Fibroblast of lung (primary cell): ENCODE data around the gene MAPT. TPM values are rescaled to one million over a fixed set of nuclear protein-coding genes. Genes with fewer than 3 reads are reported as not detected.

Experiments
- DNase-seq, 2 donors: peaks; one replicate each; pipeline versions ENCODE4 v3.0.0 to v3.0.0-alpha.2; 2010; ENCODE audit warnings: low read depth in 2 of 2
- H2AFZ ChIP-seq: 2 replicates; pipeline ENCODE4 v1.5.1; 2012; ENCODE audit warnings: low read length, control low read depth, inconsistent platforms
- H3K27ac ChIP-seq: 2 replicates; pipeline ENCODE4 v1.5.1; 2011; ENCODE audit warnings: low read length, control low read depth; ENCODE audit not compliant: insufficient read depth
- H3K27me3 ChIP-seq: 2 replicates; pipeline ENCODE4 v1.5.1; 2011; ENCODE audit warnings: mild to moderate bottlenecking, low read length; ENCODE audit not compliant: control insufficient read depth, insufficient read depth
- H3K36me3 ChIP-seq: 2 replicates; pipeline ENCODE4 v1.5.1; 2011; ENCODE audit warnings: low read length; ENCODE audit not compliant: control insufficient read depth, insufficient read depth
- H3K4me1 ChIP-seq: 2 replicates; pipeline ENCODE4 v1.5.1; 2011; ENCODE audit warnings: low read length; ENCODE audit not compliant: control insufficient read depth, insufficient read depth; ENCODE audit errors: extremely low read depth
- H3K4me2 ChIP-seq: 2 replicates; pipeline ENCODE4 v1.5.1; 2011; ENCODE audit warnings: low read length, control low read depth; ENCODE audit not compliant: insufficient read depth; ENCODE audit errors: extremely low read depth
- H3K4me3 ChIP-seq, 4 experiments: fragments of 200-600 bp in 1 of 4; sonication (generic) in 1 of 4; replicated peaks in 1 of 4; 2 replicates each; pipeline ENCODE4 v1.5.1; 2011 to 2016; ENCODE audit warnings: low read length in 4 of 4, low read depth in 3 of 4, mild to moderate bottlenecking in 3 of 4, control low read depth in 2 of 4, inconsistent platforms in 1 of 4, mixed read lengths in 1 of 4; ENCODE audit not compliant: insufficient read depth in 1 of 4; ENCODE audit errors: control extremely low read depth in 1 of 4
- H3K79me2 ChIP-seq: 2 replicates; pipeline ENCODE4 v1.5.1; 2012; ENCODE audit warnings: mild to moderate bottlenecking, low read length, inconsistent platforms; ENCODE audit not compliant: control insufficient read depth, insufficient read depth
- H3K9ac ChIP-seq: 2 replicates; pipeline ENCODE4 v1.5.1; 2011; ENCODE audit warnings: mild to moderate bottlenecking, low read length, control low read depth; ENCODE audit not compliant: insufficient read depth
- H3K9me3 ChIP-seq: 2 replicates; pipeline ENCODE4 v1.5.1; 2012; ENCODE audit warnings: low read depth, low read length; ENCODE audit not compliant: control insufficient read depth, insufficient read depth
- H4K20me1 ChIP-seq: 2 replicates; pipeline ENCODE4 v1.5.1; 2011; ENCODE audit warnings: low read length; ENCODE audit not compliant: control insufficient read depth, insufficient read depth; ENCODE audit errors: extremely low read depth
- EZH2 ChIP-seq: IDR thresholded peaks from 2 replicates; pipeline ENCODE4 v1.5.1; 2012; ENCODE audit warnings: low read length, control low read depth, mild to moderate bottlenecking; ENCODE audit errors: missing control alignments
- polyA plus RNA-seq, 2 donors: library from polyadenylated mRNA; depleted of rRNA in 1 of 2; stranded (reverse) in 1 of 2; unstranded in 1 of 2; fragments of >200 nt; gene quantifications; 2 replicates each; pipeline ENCODE4 v1.2.1, GENCODE V29; 2011 to 2012; ENCODE audit warnings: missing spikeins in 1 of 2
- total RNA-seq: library from RNA; depleted of rRNA; stranded (reverse); fragments of >200 nt; gene quantifications from 2 replicates; pipeline ENCODE4 v1.2.1, GENCODE V29; 2014
- TF ChIP-seq, protein P1 (sequence below), 2 donors: IDR thresholded peaks in 1 of 2; conservative IDR thresholded peaks in 1 of 2; 1 replicate in 1 of 2; 2 replicates in 1 of 2; pipeline ENCODE4 v1.5.1; 2011 to 2012; ENCODE audit warnings: low read length in 2 of 2, control low read depth in 1 of 2, inconsistent platforms in 1 of 2, low read depth in 1 of 2, mild to moderate bottlenecking in 1 of 2

Gene MAPT
- total and polyA plus RNA-seq, 2 donors (not counting 1 experiment from before 2014, with no cell fraction given) = 0.09 to 0.50 TPM

DNA sequence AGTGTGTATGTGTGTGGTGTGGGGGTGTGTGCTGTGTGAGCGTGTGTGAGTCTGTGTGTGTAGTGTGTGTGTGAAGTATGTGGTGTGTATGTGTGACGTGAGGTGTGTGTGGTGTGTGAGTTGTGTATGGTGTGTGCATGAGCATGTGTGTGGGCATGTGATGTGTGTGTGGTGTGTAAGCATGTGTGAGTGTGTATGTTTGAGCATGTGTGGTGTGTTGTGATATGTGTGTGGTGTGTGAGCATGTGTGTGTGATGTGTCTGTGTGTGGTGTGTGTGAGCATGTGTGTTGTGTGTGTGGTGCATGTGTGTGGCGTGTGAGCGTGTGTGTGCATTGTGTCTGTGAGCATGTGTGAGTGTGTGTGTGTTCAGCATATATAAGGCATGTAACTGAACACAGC, 20.9 kb downstream of the MAPT start:
- H2AFZ ChIP-seq = no peak overlapping the region
- DNase-seq = no peak
- H3K4me3 ChIP-seq = no peak overlapping the region
- no peaks in the 10 kb centered on the region for H3K27me3 ChIP-seq
- no peaks in the 10 kb centered on the region for H3K79me2 ChIP-seq
- no peak overlapping the region for H3K9ac ChIP-seq
- no peaks in the 10 kb centered on the region for H4K20me1 ChIP-seq
- no peaks in the 10 kb centered on the region for H3K36me3 ChIP-seq
- no peak overlapping the region for H3K4me2 ChIP-seq
- H3K27ac ChIP-seq = no peak overlapping the region
- no peak for TF ChIP-seq EZH2
- TF ChIP-seq, protein P1, sequence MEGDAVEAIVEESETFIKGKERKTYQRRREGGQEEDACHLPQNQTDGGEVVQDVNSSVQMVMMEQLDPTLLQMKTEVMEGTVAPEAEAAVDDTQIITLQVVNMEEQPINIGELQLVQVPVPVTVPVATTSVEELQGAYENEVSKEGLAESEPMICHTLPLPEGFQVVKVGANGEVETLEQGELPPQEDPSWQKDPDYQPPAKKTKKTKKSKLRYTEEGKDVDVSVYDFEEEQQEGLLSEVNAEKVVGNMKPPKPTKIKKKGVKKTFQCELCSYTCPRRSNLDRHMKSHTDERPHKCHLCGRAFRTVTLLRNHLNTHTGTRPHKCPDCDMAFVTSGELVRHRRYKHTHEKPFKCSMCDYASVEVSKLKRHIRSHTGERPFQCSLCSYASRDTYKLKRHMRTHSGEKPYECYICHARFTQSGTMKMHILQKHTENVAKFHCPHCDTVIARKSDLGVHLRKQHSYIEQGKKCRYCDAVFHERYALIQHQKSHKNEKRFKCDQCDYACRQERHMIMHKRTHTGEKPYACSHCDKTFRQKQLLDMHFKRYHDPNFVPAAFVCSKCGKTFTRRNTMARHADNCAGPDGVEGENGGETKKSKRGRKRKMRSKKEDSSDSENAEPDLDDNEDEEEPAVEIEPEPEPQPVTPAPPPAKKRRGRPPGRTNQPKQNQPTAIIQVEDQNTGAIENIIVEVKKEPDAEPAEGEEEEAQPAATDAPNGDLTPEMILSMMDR (conservative IDR thresholded peaks at IDR 0.05 in 1 of 2, IDR thresholded peaks at IDR 0.05 in 1 of 2; ENCODE audit: low read depth in 1 of 2, low read length in 2 of 2) = no peak
- H3K9me3 ChIP-seq = no peaks in the 10 kb centered on the region
- H3K4me1 ChIP-seq = no peaks in the 10 kb centered on the region

DNA sequence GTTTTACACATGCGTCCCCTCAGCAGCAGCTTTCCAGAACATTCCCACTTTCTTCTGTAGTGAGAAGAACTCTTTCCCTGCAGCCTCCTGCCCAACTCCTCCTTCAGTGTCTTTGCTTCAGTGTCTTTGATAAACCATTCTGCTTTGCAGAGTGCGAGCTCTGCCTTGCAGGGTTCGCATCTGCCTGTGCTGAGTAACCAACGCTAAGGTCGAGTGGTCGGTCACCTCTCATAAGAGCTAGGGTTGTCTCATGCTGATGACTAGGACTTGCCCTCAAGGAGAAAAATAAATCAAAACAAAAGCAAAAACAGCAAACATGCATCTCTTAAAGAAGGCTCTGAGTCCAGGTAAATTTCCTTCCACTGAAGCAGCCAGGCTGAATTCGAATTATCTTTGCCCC, 22.7 kb downstream of the MAPT start:
- H3K27me3 ChIP-seq = no peaks in the 10 kb centered on the region

DNA sequence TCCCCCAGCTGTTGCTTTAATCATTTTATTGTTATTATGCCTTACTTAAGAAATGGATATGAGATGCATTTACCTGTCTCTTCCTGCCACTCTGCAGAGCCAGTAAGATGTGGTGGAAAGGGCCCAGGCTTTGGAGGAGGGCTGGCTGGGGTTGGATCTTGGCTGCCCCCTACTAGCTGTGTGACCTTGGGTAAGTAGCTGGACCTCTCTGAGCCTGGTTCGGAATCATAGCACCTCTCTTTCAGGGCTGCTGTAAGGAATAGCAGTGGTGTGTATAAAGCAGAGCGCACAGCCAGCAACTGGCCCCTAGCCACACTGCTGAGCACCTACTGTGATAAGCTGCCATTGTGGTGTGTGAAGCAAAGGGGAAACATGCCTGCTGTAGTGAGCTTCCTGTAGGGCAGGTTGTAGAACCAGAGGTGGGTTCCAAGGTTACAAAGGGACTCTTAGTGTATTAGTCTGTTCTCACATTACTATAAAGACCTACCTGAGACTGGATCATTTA, 23.9 kb downstream of the MAPT start:
- DNase-seq = no peak
- H3K27me3 ChIP-seq = no peaks in the 10 kb centered on the region
- H3K9ac ChIP-seq = no peak overlapping the region

More for the DNA sequence above, 22.7 kb downstream of the MAPT start:
- Histone ChIP-seq H3K4me1 (no peaks in the 10 kb centered on the region), H3K4me2 (no peak overlapping the region), H3K79me2 (no peaks in the 10 kb centered on the region), H3K27ac (no peak overlapping the region), H3K4me3 (no peak overlapping the region), H4K20me1 (no peaks in the 10 kb centered on the region), H3K9me3 (no peaks in the 10 kb centered on the region), H2AFZ (no peak overlapping the region), H3K9ac (no peak overlapping the region), H3K36me3 (no peaks in the 10 kb centered on the region)
- TF ChIP-seq EZH2 = no peak
- TF ChIP-seq, protein P1 (conservative IDR thresholded peaks at IDR 0.05 in 1 of 2, IDR thresholded peaks at IDR 0.05 in 1 of 2; ENCODE audit: low read depth in 1 of 2, low read length in 2 of 2) = no peak
- DNase-seq = no peak

More for the DNA sequence above, 23.9 kb downstream of the MAPT start:
- Histone ChIP-seq H3K27ac (no peak overlapping the region), H3K36me3 (no peaks in the 10 kb centered on the region), H3K4me2 (no peak overlapping the region), H3K9me3 (no peaks in the 10 kb centered on the region), H2AFZ (no peak overlapping the region), H3K4me3 (no peak overlapping the region), H3K79me2 (no peaks in the 10 kb centered on the region), H3K4me1 (no peaks in the 10 kb centered on the region), H4K20me1 (no peaks in the 10 kb centered on the region)
- TF ChIP-seq, protein P1 (conservative IDR thresholded peaks at IDR 0.05 in 1 of 2, IDR thresholded peaks at IDR 0.05 in 1 of 2; ENCODE audit: low read depth in 1 of 2, low read length in 2 of 2) = no peak
- no peak for TF ChIP-seq EZH2
